Measurements from ENCODE around the gene S100A12. TPM values are rescaled to one million over a fixed set of nuclear protein-coding genes. Genes with fewer than 3 reads are reported as not detected.

S100A12 gene
- total and polyA plus RNA-seq, 7 experiments from 2014 or later: 22.0 to 179 TPM; not detected in 5

DNA sequence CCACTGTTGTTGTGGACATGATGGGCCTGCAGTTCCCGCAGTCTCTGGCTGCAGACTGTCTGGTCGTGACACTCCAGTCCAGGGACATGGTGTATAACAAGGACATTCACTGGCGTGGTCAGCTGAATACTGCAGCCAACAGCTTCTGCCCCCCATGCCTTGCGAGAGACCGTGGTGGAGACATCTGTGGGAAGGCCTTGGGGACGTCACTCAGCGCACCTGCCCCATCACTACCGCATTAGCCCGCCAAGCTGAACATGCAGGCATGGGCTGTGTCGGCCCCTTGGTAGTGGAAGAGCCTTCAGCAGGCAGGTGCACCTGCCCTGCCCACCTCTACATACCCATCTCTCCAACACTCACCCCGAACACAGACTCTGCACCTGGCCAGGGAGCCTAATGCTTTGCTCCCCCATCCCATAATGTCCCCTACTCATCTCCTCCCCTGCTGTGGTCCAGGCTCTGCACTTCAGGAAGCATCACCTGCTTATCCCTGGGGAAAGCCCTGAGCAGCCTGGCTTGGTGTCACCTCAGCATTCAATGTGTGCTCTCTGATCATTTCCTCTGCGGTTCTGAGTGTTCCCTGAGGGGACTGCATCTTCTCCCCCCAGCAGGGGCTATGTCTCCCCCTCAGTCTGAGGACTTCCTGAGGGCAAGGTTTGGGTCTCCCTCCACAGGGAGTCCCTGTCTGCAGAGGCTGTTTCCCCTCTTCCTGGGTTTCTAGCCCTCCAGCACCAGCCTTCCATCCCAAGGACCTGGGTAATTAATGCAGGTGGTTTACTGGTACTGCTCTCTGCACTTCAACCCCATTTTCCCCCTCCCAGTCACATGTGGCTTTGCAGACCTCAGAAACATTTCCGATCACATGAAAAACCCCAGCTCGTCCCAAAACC lies 30.0 kb downstream of the S100A12 start:
- no peaks in the 10 kb centered on the region for H3K36me3 Mint-ChIP-seq
- peaks cover 0 to 5% of the 10 kb centered on the region in 2 donors for H3K27me3 ChIP-seq (ENCODE audit: control insufficient read depth in 2 of 2, insufficient read depth in 2 of 2, low read length in 2 of 2)
- peak overlapping the region in 3 of 9 donors; percentile 32 to 83 (median 36) for H3K27ac Mint-ChIP-seq
- ChIA-PET CTCF (interaction anchor here (1.1 to 1.6 kb wide), 2 partner anchors 12 to 149 kb away, joined by 5 read pairs; no protein-coding TSS in a partner anchor), POLR2A (no interaction called here)
- peaks cover 12 to 60% (median 31%) of the 10 kb centered on the region in 5 donors for H3K27me3 Mint-ChIP-seq
- H3K4me1 Mint-ChIP-seq: peaks cover 17 to 52% (median 40%) of the 10 kb centered on the region in 7 donors
- H3K27ac ChIP-seq (ENCODE audit: low read depth, low read length): no peak overlapping the region
- ATAC-seq: peak; percentile 45
- peaks cover 13 to 31% of the 10 kb centered on the region in 2 donors for H3K4me1 ChIP-seq (ENCODE audit: control insufficient read depth in 2 of 2, insufficient read depth in 2 of 2, low read length in 2 of 2)
- H3K4me3 ChIP-seq (ENCODE audit: low read length): no peak overlapping the region
- no peaks in the 10 kb centered on the region for H3K36me3 ChIP-seq (ENCODE audit: control insufficient read depth in 2 of 3, insufficient read depth in 3 of 3, low read length in 3 of 3)
- H3K4me3 Mint-ChIP-seq: peak overlapping the region; percentile 14 to 75 (median 54)
- H3K9me3 Mint-ChIP-seq: no peaks in the 10 kb centered on the region
- intact Hi-C loops (cut with micrococcal nuclease): no loop called here
- peak in 1 of 9 donors; percentile 18 for DNase-seq
- H3K9me3 ChIP-seq (ENCODE audit: control insufficient read depth in 2 of 3, low read length in 3 of 3): no peaks in the 10 kb centered on the region

DNA sequence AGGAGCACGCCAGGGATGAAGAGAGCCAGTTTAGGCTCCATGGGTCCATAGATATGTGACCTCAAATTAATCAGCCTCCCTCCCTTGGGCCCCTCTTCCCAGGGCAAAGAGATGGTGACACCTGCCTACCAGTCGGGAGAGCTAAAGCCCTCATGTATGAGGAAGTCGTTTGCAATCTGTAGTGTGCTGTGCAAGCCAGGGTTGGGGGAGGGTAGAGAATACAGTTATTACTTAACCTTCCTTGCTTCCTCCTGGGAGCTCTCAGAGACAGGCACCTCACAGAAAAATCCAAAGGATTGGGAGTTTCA lies 30.7 kb downstream of the S100A12 start:
- Mint-ChIP-seq H3K9me3 (no peaks in the 10 kb centered on the region), H3K4me3 (peak overlapping the region in 5 of 10 donors; percentile 3 to 48 (median 17)), H3K36me3 (no peaks in the 10 kb centered on the region), H3K4me1 (peaks cover 23 to 60% (median 46%) of the 10 kb centered on the region in 7 donors), H3K27me3 (peaks cover 12 to 54% (median 32%) of the 10 kb centered on the region in 5 donors), H3K27ac (peak overlapping the region in 2 of 9 donors; percentile 33 to 43)
- Histone ChIP-seq H3K27me3 (ENCODE audit: control insufficient read depth in 2 of 2, insufficient read depth in 2 of 2, low read length in 2 of 2) (peaks cover 0 to 5% of the 10 kb centered on the region in 2 donors), H3K4me1 (ENCODE audit: control insufficient read depth in 2 of 2, insufficient read depth in 2 of 2, low read length in 2 of 2) (peaks cover 13 to 39% of the 10 kb centered on the region in 2 donors), H3K4me3 (ENCODE audit: low read length) (no peak overlapping the region), H3K27ac (ENCODE audit: low read depth, low read length) (no peak overlapping the region), H3K36me3 (ENCODE audit: control insufficient read depth in 2 of 3, insufficient read depth in 3 of 3, low read length in 3 of 3) (no peaks in the 10 kb centered on the region), H3K9me3 (ENCODE audit: control insufficient read depth in 2 of 3, low read length in 3 of 3) (no peaks in the 10 kb centered on the region)
- ChIA-PET CTCF (no interaction called here), POLR2A (no interaction called here)
- intact Hi-C loops (cut with micrococcal nuclease): no loop called here
- no peak for DNase-seq
- peak; percentile 60 for ATAC-seq

DNA sequence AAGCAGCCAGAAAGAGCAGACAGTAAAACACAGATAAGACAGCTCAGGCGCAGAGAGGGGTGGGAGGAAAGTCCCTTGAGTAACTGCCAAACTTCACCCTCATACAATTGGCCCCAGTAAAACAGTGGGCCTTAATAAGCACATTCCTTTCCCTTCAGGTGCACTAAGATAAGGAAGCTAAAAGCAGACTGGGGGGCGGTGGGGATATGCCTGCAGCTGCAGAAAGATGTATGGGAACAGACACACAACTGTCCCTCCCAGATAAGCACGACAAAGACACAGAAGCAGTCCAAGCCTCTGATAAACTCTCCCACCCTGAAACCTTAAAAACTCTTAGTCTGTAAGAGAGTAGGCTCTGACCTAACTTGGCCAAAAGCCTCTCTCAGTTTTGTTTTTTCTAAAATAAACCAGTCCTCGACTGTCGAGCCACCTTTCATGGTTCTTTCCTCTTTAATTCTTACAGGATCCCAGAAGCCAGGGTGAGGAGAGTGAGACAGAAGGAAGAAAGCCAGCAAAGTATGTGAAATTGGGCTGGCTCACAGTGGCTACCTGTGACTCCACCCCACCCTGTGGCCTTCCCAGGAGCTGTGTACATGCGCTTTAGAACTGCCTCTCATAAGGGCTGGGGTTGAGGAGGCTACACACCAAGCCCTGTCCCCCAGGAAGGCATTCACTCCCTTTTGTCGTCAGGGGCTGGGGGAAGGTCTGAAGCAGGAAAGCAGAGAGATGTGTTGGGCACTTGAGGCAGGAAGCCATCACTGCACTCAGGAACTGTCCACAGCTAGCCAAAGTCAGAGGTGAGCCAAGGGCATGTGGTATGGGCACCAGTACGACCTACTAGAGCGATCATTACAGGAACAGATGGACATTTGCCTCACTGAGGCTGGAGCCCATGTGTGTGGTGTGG lies 31.4 kb downstream of the S100A12 start:
- peak overlapping the region in 5 of 10 donors; percentile 10 to 48 (median 17) for H3K4me3 Mint-ChIP-seq
- H3K36me3 ChIP-seq (ENCODE audit: control insufficient read depth in 2 of 3, insufficient read depth in 3 of 3, low read length in 3 of 3): no peaks in the 10 kb centered on the region

DNA sequence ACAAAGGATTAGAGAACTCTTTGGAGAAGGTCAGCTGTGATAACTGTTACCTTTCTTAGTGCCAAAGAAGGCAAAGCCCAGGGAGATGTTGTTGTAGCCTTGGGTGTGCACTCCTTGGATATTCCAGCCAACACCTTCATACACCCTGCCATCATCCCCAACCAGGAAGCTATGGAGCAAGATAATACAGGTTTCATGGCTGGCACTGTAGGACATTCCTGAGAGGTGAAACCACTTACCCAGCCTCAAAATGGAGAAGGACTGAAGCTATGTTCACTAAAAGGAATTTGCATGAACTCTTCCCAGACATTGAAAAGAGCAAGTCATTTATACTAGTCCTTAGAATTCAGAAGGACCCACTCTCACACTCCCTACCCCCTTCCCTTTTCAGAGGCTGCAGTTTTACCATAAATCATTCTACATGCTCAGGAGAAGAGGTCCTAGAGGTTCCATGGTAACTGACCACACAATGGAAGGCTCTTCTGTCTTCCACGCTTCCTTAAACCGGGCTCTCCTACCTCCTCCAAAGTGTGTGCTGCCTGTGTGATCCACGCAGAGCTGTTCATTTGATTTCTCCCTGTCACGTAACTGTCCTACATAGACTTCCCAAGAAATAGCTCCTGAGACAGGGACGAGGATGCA lies 32.3 kb downstream of the S100A12 start:
- no peak overlapping the region for H3K27ac ChIP-seq (ENCODE audit: low read depth, low read length)
- H3K4me3 Mint-ChIP-seq: peak overlapping the region in 2 of 10 donors; percentile 8 to 10

More for the DNA sequence above, 31.4 kb downstream of the S100A12 start:
- Histone ChIP-seq H3K27ac (ENCODE audit: low read depth, low read length) (no peak overlapping the region), H3K4me1 (ENCODE audit: control insufficient read depth in 2 of 2, insufficient read depth in 2 of 2, low read length in 2 of 2) (peaks cover 13 to 41% of the 10 kb centered on the region in 2 donors), H3K4me3 (ENCODE audit: low read length) (no peak overlapping the region), H3K27me3 (ENCODE audit: control insufficient read depth in 2 of 2, insufficient read depth in 2 of 2, low read length in 2 of 2) (peaks cover 0 to 5% of the 10 kb centered on the region in 2 donors), H3K9me3 (ENCODE audit: control insufficient read depth in 2 of 3, low read length in 3 of 3) (no peaks in the 10 kb centered on the region)
- DNase-seq (no peak), ATAC-seq (no peak)
- no peaks in the 10 kb centered on the region for H3K36me3 Mint-ChIP-seq
- H3K4me1 Mint-ChIP-seq: peaks cover 25 to 66% (median 52%) of the 10 kb centered on the region in 7 donors
- POLR2A ChIA-PET: no interaction called here
- H3K27ac Mint-ChIP-seq: peak overlapping the region in 3 of 9 donors; percentile 19 to 43 (median 33)
- H3K9me3 Mint-ChIP-seq: no peaks in the 10 kb centered on the region
- H3K27me3 Mint-ChIP-seq: peaks cover 7 to 48% (median 30%) of the 10 kb centered on the region in 5 donors
- CTCF ChIA-PET: no interaction called here
- intact Hi-C loops (cut with micrococcal nuclease): no loop called here

DNA sequence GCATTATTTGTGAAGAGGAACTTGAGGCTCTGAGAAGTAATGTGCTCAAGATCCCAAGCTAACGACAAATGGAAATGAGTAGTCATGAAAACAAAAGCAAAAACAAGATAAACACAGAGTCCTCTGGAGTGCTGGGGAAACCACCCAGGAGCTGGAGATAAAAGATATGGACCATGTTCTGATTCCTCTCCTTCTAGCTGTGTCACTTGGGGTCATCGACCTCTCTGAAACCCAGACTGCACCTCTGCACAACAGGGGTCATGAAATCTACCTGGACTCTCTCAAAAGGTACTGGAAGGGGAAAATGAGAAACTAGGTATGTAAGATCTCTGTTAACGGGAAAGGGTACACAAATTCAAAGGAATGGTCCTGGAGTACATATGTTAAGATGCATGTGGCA lies 33.2 kb downstream of the S100A12 start:
- no peak for DNase-seq
- Histone ChIP-seq H3K27me3 (ENCODE audit: control insufficient read depth in 2 of 2, insufficient read depth in 2 of 2, low read length in 2 of 2) (peaks cover 0 to 5% of the 10 kb centered on the region in 2 donors), H3K27ac (ENCODE audit: low read depth, low read length) (no peak overlapping the region), H3K4me1 (ENCODE audit: control insufficient read depth in 2 of 2, insufficient read depth in 2 of 2, low read length in 2 of 2) (peaks cover 13 to 41% of the 10 kb centered on the region in 2 donors), H3K4me3 (ENCODE audit: low read length) (no peak overlapping the region), H3K9me3 (ENCODE audit: control insufficient read depth in 2 of 3, low read length in 3 of 3) (no peaks in the 10 kb centered on the region), H3K36me3 (ENCODE audit: control insufficient read depth in 2 of 3, insufficient read depth in 3 of 3, low read length in 3 of 3) (no peaks in the 10 kb centered on the region)
- intact Hi-C loops (cut with micrococcal nuclease): no loop called here
- Mint-ChIP-seq H3K4me1 (peaks cover 29 to 71% (median 61%) of the 10 kb centered on the region in 7 donors), H3K27ac (no peak overlapping the region), H3K27me3 (peaks cover 7 to 40% (median 37%) of the 10 kb centered on the region in 5 donors), H3K9me3 (peaks cover 0 to 7% (median 0%) of the 10 kb centered on the region in 11 donors), H3K4me3 (no peak overlapping the region), H3K36me3 (no peaks in the 10 kb centered on the region)
- CTCF ChIA-PET: no interaction called here
- no peak for ATAC-seq
- POLR2A ChIA-PET: no interaction called here

More for the DNA sequence above, 32.3 kb downstream of the S100A12 start:
- intact Hi-C loops (cut with micrococcal nuclease): no loop called here
- peaks cover 7 to 43% (median 35%) of the 10 kb centered on the region in 5 donors for H3K27me3 Mint-ChIP-seq
- H3K27me3 ChIP-seq (ENCODE audit: control insufficient read depth in 2 of 2, insufficient read depth in 2 of 2, low read length in 2 of 2): peaks cover 0 to 5% of the 10 kb centered on the region in 2 donors
- H3K4me1 ChIP-seq (ENCODE audit: control insufficient read depth in 2 of 2, insufficient read depth in 2 of 2, low read length in 2 of 2): peaks cover 13 to 41% of the 10 kb centered on the region in 2 donors
- ATAC-seq (no peak), DNase-seq (no peak)
- peaks cover 0 to 2% (median 0%) of the 10 kb centered on the region in 11 donors for H3K9me3 Mint-ChIP-seq
- H3K36me3 ChIP-seq (ENCODE audit: control insufficient read depth in 2 of 3, insufficient read depth in 3 of 3, low read length in 3 of 3): no peaks in the 10 kb centered on the region
- ChIA-PET POLR2A (no interaction called here), CTCF (no interaction called here)
- no peak overlapping the region for H3K4me3 ChIP-seq (ENCODE audit: low read length)
- H3K9me3 ChIP-seq (ENCODE audit: control insufficient read depth in 2 of 3, low read length in 3 of 3): no peaks in the 10 kb centered on the region
- no peaks in the 10 kb centered on the region for H3K36me3 Mint-ChIP-seq
- peaks cover 26 to 71% (median 61%) of the 10 kb centered on the region in 7 donors for H3K4me1 Mint-ChIP-seq
- peak overlapping the region in 2 of 9 donors; percentile 19 to 33 for H3K27ac Mint-ChIP-seq

DNA sequence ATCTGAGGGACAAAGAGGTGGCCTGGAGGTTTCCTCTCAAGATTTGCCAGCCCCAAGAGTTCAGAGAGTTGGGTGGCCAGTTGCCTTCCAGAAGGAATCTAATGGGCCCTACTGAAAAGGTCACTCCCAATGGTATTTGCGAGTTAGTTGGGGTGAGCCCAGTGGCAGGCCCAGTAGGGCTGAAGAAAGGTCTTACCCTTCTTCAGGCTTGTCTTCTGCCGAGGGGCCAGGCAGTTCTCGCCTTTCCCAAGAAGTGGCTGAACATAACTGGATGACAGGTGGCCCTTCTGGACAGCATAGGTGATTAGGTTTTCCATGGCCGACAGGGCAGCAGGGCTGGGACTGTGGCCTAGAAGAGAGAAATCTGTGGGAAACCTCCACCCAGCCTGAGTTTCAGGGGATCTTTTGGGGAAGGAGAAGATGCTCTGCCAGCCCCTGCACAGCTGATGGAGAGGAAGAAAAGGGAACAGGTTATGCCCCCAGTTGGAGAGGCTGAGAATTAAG lies 33.9 kb downstream of the S100A12 start:
- peaks cover 7 to 35% (median 33%) of the 10 kb centered on the region in 5 donors for H3K27me3 Mint-ChIP-seq
- DNase-seq: no peak
- POLR2A ChIA-PET: no interaction called here

More for the DNA sequence above, 33.9 kb downstream of the S100A12 start:
- CTCF ChIA-PET: no interaction called here
- Histone ChIP-seq H3K27me3 (ENCODE audit: control insufficient read depth in 2 of 2, insufficient read depth in 2 of 2, low read length in 2 of 2) (peaks cover 0 to 5% of the 10 kb centered on the region in 2 donors), H3K36me3 (ENCODE audit: control insufficient read depth in 2 of 3, insufficient read depth in 3 of 3, low read length in 3 of 3) (no peaks in the 10 kb centered on the region), H3K9me3 (ENCODE audit: control insufficient read depth in 2 of 3, low read length in 3 of 3) (no peaks in the 10 kb centered on the region), H3K4me1 (ENCODE audit: control insufficient read depth in 2 of 2, insufficient read depth in 2 of 2, low read length in 2 of 2) (peaks cover 13 to 41% of the 10 kb centered on the region in 2 donors), H3K4me3 (ENCODE audit: low read length) (no peak overlapping the region), H3K27ac (ENCODE audit: low read depth, low read length) (no peak overlapping the region)
- no peak for ATAC-seq
- intact Hi-C loops (cut with micrococcal nuclease): no loop called here
- Mint-ChIP-seq H3K4me1 (peaks cover 29 to 66% (median 57%) of the 10 kb centered on the region in 7 donors), H3K9me3 (peaks cover 0 to 7% (median 0%) of the 10 kb centered on the region in 11 donors), H3K27ac (no peak overlapping the region), H3K4me3 (no peak overlapping the region), H3K36me3 (no peaks in the 10 kb centered on the region)
